Measurements from ENCODE around the gene CIZ1. TPM values are rescaled to one million over a fixed set of nuclear protein-coding genes. Genes with fewer than 3 reads are reported as not detected.
"Not testable (repeated sequence)": the region's sequence is repeated elsewhere in the genome, so short reads cannot be mapped to it uniquely, and the experiment has no call there.

CIZ1 gene, protein sequence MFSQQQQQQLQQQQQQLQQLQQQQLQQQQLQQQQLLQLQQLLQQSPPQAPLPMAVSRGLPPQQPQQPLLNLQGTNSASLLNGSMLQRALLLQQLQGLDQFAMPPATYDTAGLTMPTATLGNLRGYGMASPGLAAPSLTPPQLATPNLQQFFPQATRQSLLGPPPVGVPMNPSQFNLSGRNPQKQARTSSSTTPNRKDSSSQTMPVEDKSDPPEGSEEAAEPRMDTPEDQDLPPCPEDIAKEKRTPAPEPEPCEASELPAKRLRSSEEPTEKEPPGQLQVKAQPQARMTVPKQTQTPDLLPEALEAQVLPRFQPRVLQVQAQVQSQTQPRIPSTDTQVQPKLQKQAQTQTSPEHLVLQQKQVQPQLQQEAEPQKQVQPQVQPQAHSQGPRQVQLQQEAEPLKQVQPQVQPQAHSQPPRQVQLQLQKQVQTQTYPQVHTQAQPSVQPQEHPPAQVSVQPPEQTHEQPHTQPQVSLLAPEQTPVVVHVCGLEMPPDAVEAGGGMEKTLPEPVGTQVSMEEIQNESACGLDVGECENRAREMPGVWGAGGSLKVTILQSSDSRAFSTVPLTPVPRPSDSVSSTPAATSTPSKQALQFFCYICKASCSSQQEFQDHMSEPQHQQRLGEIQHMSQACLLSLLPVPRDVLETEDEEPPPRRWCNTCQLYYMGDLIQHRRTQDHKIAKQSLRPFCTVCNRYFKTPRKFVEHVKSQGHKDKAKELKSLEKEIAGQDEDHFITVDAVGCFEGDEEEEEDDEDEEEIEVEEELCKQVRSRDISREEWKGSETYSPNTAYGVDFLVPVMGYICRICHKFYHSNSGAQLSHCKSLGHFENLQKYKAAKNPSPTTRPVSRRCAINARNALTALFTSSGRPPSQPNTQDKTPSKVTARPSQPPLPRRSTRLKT
- 100.0 TPM for total RNA-seq
- long read RNA-seq, partial matches to known transcripts: 27 of 43 reads
- long read RNA-seq, other reads (novel, unspliced or antisense): 14 of 43 reads

GRCh38 chr9:128191406-128192046 is at the start of gene CIZ1:
TSS of gene CIZ1 (minus strand) at chr9:128191572. CDS start at chr9:128190857, 715 bp downstream.
- DNase-seq (ENCODE audit: low spot score): peak; percentile 95

- DNase-seq (ENCODE audit: low spot score): no peak
Observed at GRCh38 chr9:128233817-128234406, 42.5 kb upstream of the CIZ1 start.

GRCh38 chr9:128232528-128233428 is 41.4 kb upstream of the CIZ1 start:
- DNase-seq (ENCODE audit: low spot score): no peak

- no peak for DNase-seq (ENCODE audit: low spot score)
Observed at GRCh38 chr9:128231638-128232527, 40.5 kb upstream of the CIZ1 start.

GRCh38 chr9:128230897-128231296 is 39.5 kb upstream of the CIZ1 start:
- DNase-seq (ENCODE audit: low spot score): not testable (repeated sequence)

DNA sequence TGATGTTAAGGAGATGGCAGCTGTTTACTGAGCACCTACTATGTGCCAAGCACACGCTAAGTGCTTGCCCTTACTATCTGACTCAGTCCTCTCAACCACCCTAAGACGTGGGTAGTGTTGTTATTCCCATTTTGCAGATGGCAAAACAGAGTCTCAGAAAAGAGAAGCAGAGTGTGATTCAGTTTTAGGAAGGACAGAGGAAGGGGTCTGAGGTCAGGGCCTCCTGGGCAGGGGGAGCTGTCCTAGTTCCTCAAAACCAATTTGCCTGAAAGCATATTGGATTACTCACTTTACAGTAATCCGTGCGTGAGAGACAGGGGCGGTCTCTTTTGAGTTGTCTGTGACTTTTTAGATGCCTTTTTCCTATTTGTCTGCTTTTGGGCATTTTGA is 35.0 kb upstream of the CIZ1 start:
- DNase-seq (ENCODE audit: low spot score): no peak

GRCh38 chr9:128225770-128226411 is 34.5 kb upstream of the CIZ1 start:
- DNase-seq (ENCODE audit: low spot score): no peak

- no peak for DNase-seq (ENCODE audit: low spot score)
Observed at GRCh38 chr9:128224877-128225276, 33.5 kb upstream of the CIZ1 start.

GRCh38 chr9:128222880-128223670 is 31.7 kb upstream of the CIZ1 start:
- DNase-seq (ENCODE audit: low spot score): no peak

DNA sequence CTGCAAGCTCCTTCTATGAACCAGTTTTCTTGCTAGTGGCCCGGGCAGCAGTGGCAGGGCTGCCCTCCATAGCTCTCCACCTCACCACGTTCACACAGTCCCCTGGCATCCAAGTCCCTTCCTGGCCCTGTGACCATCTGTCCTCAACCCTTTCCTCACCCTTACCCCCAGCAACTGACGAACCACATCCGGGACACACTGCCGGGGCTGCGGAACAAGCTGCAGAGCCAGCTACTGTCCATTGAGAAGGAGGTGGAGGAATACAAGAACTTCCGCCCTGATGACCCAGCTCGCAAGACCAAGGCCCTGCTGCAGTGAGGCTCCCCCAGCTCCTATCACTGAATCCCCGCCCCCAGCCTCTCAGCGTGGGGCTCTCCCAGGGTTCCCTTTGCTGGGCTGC is 30.7 kb upstream of the CIZ1 start:
- no peak for DNase-seq (ENCODE audit: low spot score)

DNA sequence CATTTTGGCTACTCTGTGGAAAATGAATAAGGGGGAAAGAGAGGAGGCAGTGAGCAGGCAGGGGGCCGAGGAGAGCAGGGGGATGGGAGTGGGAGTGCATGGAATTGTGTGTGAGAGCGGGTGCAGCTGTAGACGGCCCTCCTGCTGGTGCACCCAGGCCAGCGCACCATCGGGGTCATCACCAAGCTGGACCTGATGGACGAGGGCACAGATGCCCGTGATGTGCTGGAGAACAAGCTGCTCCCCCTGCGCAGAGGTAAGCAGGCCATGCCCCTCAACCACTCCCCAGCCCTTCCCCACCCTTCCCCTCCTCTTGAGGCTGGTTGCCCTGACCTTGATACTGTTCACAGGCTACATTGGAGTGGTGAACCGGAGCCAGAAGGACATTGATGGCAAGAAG is 28.5 kb upstream of the CIZ1 start:
- DNase-seq (ENCODE audit: low spot score): no peak

DNA sequence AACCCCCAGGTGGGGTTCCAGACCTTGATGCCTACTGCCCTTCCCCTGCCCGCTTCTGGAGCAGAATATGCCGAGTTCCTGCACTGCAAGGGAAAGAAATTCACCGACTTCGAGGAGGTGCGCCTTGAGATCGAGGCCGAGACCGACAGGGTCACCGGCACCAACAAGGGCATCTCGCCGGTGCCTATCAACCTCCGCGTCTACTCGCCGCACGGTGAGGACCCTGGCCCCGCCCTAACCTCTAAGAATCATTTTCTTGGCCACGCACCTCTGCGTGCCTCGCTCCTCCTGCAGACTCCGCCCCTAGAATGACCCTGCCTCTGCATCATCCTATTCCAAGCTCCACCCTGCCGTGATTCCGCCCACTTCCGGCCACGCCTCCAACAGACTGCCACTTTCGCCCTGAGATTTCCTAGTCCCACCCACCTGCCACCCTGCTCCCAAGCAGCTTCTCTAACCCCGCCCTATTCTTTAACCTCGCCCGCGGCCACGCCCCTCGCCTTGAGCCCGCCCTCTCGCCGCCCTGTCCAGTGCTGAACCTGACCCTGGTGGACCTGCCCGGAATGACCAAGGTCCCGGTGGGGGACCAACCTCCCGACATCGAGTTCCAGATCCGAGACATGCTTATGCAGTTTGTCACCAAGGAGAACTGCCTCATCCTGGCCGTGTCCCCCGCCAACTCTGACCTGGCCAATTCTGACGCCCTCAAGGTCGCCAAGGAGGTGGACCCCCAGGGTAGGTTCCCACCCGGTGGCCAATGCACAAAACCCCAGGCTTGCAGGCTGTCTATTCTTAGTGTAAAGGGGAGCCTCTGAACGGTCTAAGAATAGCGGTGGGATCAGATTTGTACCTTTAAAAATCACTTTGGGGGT is 27.4 kb upstream of the CIZ1 start:
- DNase-seq (ENCODE audit: low spot score): peak; percentile 97

GRCh38 chr9:128218172-128218517 is 26.8 kb upstream of the CIZ1 start:
- no peak for DNase-seq (ENCODE audit: low spot score)

GRCh38 chr9:128216781-128217553 is 25.6 kb upstream of the CIZ1 start:
- no peak for DNase-seq (ENCODE audit: low spot score)

DNA sequence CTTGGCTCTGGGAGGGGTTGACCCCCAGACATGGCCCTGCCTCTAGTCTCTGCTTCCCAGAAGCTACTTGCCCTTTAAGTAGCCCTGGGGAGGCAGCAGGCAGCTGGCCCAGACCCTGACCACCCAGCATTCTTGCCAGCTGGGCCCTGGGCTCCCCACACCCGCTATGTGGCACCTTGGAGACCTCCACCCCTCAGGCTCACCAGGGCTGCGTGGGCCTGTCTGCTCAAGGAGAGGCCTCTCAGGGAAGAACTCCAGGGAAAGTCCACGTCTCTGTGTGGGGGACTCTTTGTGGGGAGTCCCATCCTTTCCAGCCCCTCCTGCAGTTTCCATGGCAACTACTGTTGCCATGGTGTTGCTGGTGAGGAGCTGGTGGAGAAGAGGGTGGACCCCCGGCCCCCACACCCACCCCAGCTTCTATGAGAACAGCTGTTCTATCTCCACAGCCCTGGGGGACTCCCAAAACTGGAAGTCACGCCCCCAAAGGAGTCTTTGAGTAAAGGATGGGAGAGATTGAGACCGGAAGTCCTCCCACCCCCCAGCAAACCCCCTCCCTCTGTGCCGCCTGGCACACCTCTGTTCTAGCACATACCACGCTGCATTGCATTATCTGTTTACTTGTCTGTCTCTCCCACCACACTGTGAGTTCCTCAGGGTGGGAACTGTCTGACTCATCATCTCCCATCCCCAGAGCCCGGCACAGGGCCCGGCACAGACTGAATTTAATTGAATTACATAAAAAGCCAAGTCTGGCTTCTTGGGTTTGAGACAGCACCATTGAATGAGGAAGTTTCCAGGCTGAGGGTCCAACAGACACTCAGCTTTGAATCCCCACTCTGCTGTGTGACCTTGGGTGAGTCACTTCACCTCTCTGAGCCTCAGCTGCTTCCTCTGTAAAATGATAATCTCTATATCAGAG is 24.4 kb upstream of the CIZ1 start:
- no peak for DNase-seq (ENCODE audit: low spot score)
